ENCODE data around the gene NACAD.

The NACAD gene

DNA sequence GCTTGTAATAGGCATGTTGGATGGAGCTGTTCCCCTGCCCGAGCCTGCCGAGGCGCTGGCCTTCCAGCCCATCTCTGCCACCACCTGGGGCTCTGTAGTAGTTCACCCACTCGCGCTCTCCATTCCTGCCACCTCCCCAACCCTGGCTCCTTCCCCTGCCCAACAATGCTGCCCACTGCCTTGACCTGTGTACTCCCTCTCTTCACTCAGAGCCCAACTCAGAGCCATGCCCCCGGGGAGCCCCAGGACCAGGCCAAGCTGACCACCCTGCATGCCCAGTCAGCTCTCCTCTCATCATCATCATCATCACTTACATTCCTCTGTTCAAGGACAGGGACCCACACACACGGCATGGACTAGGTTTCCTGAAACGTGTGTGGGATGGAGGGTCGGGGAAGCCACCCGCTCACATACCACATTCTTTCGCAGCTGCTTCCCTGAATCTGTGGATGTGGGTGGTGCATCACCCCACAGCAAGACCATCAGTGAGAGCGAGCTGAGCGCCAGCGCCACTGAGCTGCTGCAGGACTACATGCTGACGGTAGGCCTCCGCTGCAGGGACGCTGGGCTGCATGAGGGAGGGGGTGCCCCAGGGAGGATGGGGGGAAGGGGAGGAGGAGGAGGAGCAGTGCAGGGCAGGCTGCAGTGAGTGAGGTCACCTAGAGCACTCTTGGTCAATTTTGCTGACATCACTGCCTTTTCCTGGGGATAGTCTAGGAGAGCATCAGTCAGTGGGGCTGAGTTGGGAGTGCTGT, 15.6 kb downstream of the NACAD start:
- H3K79me2 ChIP-seq (ENCODE audit: insufficient read depth, low read length) = peaks cover 20% of the 10 kb centered on the region
- peaks cover 83% of the 10 kb centered on the region for H4K20me1 ChIP-seq (ENCODE audit: insufficient read depth, low read length)
- ATAC-seq (ENCODE audit: insufficient read depth, low read depth) (no peak), DNase-seq (no peak)
- H3K4me2 ChIP-seq (ENCODE audit: insufficient read depth, low read length) = no peak overlapping the region
- no peak overlapping the region for H2AFZ ChIP-seq (ENCODE audit: low read depth, low read length)
- no peaks in the 10 kb centered on the region for H3K9me3 ChIP-seq (ENCODE audit: insufficient read depth, low read length, severe bottlenecking)
- TF ChIP-seq, protein P1, sequence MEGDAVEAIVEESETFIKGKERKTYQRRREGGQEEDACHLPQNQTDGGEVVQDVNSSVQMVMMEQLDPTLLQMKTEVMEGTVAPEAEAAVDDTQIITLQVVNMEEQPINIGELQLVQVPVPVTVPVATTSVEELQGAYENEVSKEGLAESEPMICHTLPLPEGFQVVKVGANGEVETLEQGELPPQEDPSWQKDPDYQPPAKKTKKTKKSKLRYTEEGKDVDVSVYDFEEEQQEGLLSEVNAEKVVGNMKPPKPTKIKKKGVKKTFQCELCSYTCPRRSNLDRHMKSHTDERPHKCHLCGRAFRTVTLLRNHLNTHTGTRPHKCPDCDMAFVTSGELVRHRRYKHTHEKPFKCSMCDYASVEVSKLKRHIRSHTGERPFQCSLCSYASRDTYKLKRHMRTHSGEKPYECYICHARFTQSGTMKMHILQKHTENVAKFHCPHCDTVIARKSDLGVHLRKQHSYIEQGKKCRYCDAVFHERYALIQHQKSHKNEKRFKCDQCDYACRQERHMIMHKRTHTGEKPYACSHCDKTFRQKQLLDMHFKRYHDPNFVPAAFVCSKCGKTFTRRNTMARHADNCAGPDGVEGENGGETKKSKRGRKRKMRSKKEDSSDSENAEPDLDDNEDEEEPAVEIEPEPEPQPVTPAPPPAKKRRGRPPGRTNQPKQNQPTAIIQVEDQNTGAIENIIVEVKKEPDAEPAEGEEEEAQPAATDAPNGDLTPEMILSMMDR (IDR thresholded peaks at IDR 0.05; ENCODE audit: borderline replicate concordance, extremely low read depth, low read length, poor library complexity, severe bottlenecking) = peak; percentile 19
- no peak for TF ChIP-seq EZH2 (IDR thresholded peaks at IDR 0.05; ENCODE audit: borderline replicate concordance, low read depth, low read length, severe bottlenecking)
- no peaks in the 10 kb centered on the region for H3K27me3 ChIP-seq (ENCODE audit: insufficient read depth, low read length, poor library complexity)
- H3K4me1 ChIP-seq (ENCODE audit: insufficient read depth, low read length) = no peaks in the 10 kb centered on the region
- no peak overlapping the region for H3K9ac ChIP-seq (ENCODE audit: low read depth, low read length)
- H3K36me3 ChIP-seq (ENCODE audit: insufficient read depth, low read length) = peaks cover 90% of the 10 kb centered on the region
- H3K4me3 ChIP-seq (ENCODE audit: low read depth in 1 of 2, low read length in 2 of 2) = no peak overlapping the region
- H3K27ac ChIP-seq (ENCODE audit: low read length) = no peak overlapping the region

DNA sequence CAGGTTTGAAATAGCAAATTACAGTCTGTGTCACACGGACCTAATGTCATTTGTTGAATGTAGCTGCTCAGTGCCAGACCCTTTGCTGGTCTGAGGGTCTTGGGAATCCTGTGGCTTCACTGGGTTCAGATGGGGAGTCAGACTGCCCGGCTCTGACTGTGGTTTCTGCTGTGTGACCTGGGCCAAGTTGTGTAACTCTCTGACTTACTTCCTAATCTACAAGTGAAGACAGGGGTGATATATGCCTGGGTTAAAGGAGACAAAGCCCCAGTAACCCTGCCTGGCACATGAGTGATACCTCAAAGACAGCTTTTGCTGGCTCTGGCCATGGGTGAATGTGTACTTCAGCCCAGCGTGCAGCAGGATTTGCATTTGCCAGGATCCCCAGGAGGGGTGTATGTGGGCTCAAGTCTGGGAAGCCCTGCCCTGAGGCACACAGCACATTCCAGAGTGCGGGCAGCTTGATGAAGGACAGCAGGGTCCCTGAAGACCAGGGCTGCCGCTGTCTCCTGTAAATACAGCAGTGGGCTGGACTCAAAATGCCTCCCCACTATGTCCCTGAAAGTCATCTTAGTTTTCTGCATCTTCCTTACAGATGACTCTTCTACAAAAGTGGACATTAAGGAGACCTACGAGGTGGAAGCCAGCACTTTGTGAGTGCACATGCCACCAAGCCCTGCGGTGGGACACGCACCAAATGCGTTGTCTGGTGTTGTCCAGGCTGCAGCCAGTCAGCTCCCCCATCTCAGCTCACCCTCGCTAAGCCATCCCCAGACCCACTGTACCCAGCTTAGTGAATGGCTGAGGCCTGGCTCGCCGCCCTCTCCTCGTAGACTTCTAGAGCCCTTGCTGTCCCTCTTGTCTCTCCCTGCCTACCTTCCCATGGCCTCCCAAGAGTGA, 16.4 kb downstream of the NACAD start:
- no peak overlapping the region for H3K4me2 ChIP-seq (ENCODE audit: insufficient read depth, low read length)
- no peak overlapping the region for H3K9ac ChIP-seq (ENCODE audit: low read depth, low read length)
- DNase-seq = no peak
- no peak for ATAC-seq (ENCODE audit: insufficient read depth, low read depth)
- H4K20me1 ChIP-seq (ENCODE audit: insufficient read depth, low read length) = peaks cover 86% of the 10 kb centered on the region
- peaks cover 27% of the 10 kb centered on the region for H3K79me2 ChIP-seq (ENCODE audit: insufficient read depth, low read length)
- no peaks in the 10 kb centered on the region for H3K9me3 ChIP-seq (ENCODE audit: insufficient read depth, low read length, severe bottlenecking)
- H3K4me1 ChIP-seq (ENCODE audit: insufficient read depth, low read length) = no peaks in the 10 kb centered on the region
- H3K36me3 ChIP-seq (ENCODE audit: insufficient read depth, low read length) = peaks cover 99% of the 10 kb centered on the region
- no peak overlapping the region for H3K4me3 ChIP-seq (ENCODE audit: low read depth in 1 of 2, low read length in 2 of 2)
- TF ChIP-seq EZH2 (IDR thresholded peaks at IDR 0.05; ENCODE audit: borderline replicate concordance, low read depth, low read length, severe bottlenecking) = no peak
- TF ChIP-seq, protein P1 (IDR thresholded peaks at IDR 0.05; ENCODE audit: borderline replicate concordance, extremely low read depth, low read length, poor library complexity, severe bottlenecking) = no peak
- H3K27me3 ChIP-seq (ENCODE audit: insufficient read depth, low read length, poor library complexity) = no peaks in the 10 kb centered on the region
- no peak overlapping the region for H3K27ac ChIP-seq (ENCODE audit: low read length)
- no peak overlapping the region for H2AFZ ChIP-seq (ENCODE audit: low read depth, low read length)

DNA sequence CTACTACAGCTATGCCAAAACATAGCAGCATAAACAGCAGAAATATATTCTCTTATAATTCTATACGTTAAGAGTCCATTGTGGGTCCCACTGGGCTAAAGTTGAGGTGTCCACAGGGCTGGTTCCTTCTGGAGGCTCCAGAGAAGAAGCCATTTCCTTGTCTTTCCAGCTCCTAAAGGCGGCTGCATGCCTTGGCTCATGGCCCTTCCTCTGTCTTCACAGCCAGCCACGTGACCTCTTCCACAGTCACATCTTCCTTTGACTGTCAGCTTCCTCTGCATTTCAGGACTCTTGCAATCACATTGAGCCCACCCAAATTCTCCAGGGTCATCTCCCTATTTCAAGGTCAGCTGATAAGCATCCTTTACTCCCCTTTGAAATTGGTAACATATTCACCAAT, 17.2 kb downstream of the NACAD start:
- Histone ChIP-seq H3K27ac (ENCODE audit: low read length) (no peak overlapping the region), H3K36me3 (ENCODE audit: insufficient read depth, low read length) (peaks cover 93% of the 10 kb centered on the region), H3K4me2 (ENCODE audit: insufficient read depth, low read length) (no peak overlapping the region), H3K9me3 (ENCODE audit: insufficient read depth, low read length, severe bottlenecking) (no peaks in the 10 kb centered on the region), H4K20me1 (ENCODE audit: insufficient read depth, low read length) (peaks cover 81% of the 10 kb centered on the region), H3K79me2 (ENCODE audit: insufficient read depth, low read length) (peaks cover 34% of the 10 kb centered on the region), H3K4me1 (ENCODE audit: insufficient read depth, low read length) (no peaks in the 10 kb centered on the region), H3K9ac (ENCODE audit: low read depth, low read length) (no peak overlapping the region), H3K4me3 (ENCODE audit: low read depth in 1 of 2, low read length in 2 of 2) (no peak overlapping the region), H3K27me3 (ENCODE audit: insufficient read depth, low read length, poor library complexity) (no peaks in the 10 kb centered on the region), H2AFZ (ENCODE audit: low read depth, low read length) (no peak overlapping the region)
- DNase-seq (no peak), ATAC-seq (ENCODE audit: insufficient read depth, low read depth) (no peak)
- TF ChIP-seq, protein P1 (IDR thresholded peaks at IDR 0.05; ENCODE audit: borderline replicate concordance, extremely low read depth, low read length, poor library complexity, severe bottlenecking) = no peak
- TF ChIP-seq EZH2 (IDR thresholded peaks at IDR 0.05; ENCODE audit: borderline replicate concordance, low read depth, low read length, severe bottlenecking) = no peak
